Dermis blood vessel endothelial cell (primary cell): ENCODE data around the gene PTPN6. TPM values are rescaled to one million over a fixed set of nuclear protein-coding genes. Genes with fewer than 3 reads are reported as not detected.

Source experiments
- total RNA-seq: library from RNA; depleted of rRNA; stranded (reverse); fragments of >200 nt; gene quantifications from 2 replicates; pipeline ENCODE4 v1.2.3, GENCODE V29; 2014

The PTPN6 gene
- total RNA-seq, 1 donor from 2014 or later, result 2.4 TPM

Other genes with a start within 250 kb of the PTPN6 start
- gene COPS7A, start 227.3 kb upstream of the PTPN6 start, total RNA-seq, result 31.7 and 41.4 TPM in 2 replicates
- 107 and 161 TPM in 2 replicates for gene MLF2, start 198.2 kb upstream of the PTPN6 start, total RNA-seq
- 65.5 and 130 TPM in 2 replicates for gene PTMS, start 185.0 kb upstream of the PTPN6 start, total RNA-seq
- gene LAG3, start 178.8 kb upstream of the PTPN6 start, total RNA-seq, result under 0.01 and 0.05 TPM in 2 replicates
- not detected in 2 replicates for gene CD4, start 161.8 kb upstream of the PTPN6 start, total RNA-seq
- 0.93 and 1.9 TPM in 2 replicates for gene GPR162, start 129.5 kb upstream of the PTPN6 start, total RNA-seq
- 18.8 and 22.1 TPM in 2 replicates for gene P3H3, start 122.9 kb upstream of the PTPN6 start, total RNA-seq
- gene GNB3, start 110.4 kb upstream of the PTPN6 start, total RNA-seq, result 0.28 and 1.0 TPM in 2 replicates
- 5.6 and 24.0 TPM in 2 replicates for gene CDCA3, start 100.1 kb upstream of the PTPN6 start, total RNA-seq
- gene USP5, start 99.2 kb upstream of the PTPN6 start, total RNA-seq, result 85.3 and 128 TPM in 2 replicates
- gene TPI1, start 83.8 kb upstream of the PTPN6 start, total RNA-seq, result 625 and 743 TPM in 2 replicates
- gene SPSB2, start 78.1 kb upstream of the PTPN6 start, total RNA-seq, result 3.5 and 6.0 TPM in 2 replicates
- gene LRRC23, start 46.5 kb upstream of the PTPN6 start, total RNA-seq, result 2.2 and 5.8 TPM in 2 replicates
- gene ENO2, start 36.8 kb upstream of the PTPN6 start, total RNA-seq, result 2.8 and 2.9 TPM in 2 replicates
- 12.1 and 18.7 TPM in 2 replicates for gene ATN1, start 23.4 kb upstream of the PTPN6 start, total RNA-seq
- not detected in 2 replicates for gene RNU7-1, start 7.5 kb upstream of the PTPN6 start, total RNA-seq
- 73.7 and 177 TPM in 2 replicates for gene C12orf57, start 7.3 kb upstream of the PTPN6 start, total RNA-seq
- gene PHB2, start 19.3 kb downstream of the PTPN6 start, total RNA-seq, result 191 and 205 TPM in 2 replicates
- gene EMG1, start 19.6 kb downstream of the PTPN6 start, total RNA-seq, result 35.6 and 39.3 TPM in 2 replicates
- gene LPCAT3, start 67.1 kb downstream of the PTPN6 start, total RNA-seq, result 8.0 and 15.3 TPM in 2 replicates
- 0.19 and 1.4 TPM in 2 replicates for gene C1S, start 109.4 kb downstream of the PTPN6 start, total RNA-seq
- 2.0 TPM in 2 replicates for gene C1R, start 141.1 kb downstream of the PTPN6 start, total RNA-seq
- gene C1RL, start 157.9 kb downstream of the PTPN6 start, total RNA-seq, result 26.7 and 28.8 TPM in 2 replicates
- gene RBP5, start 177.5 kb downstream of the PTPN6 start, total RNA-seq, result 0.19 TPM in 1 of 2 replicates, not detected in the other
- gene CLSTN3, start 179.0 kb downstream of the PTPN6 start, total RNA-seq, result 35.2 and 42.0 TPM in 2 replicates
- 36.2 and 36.8 TPM in 2 replicates for gene PEX5, start 238.3 kb downstream of the PTPN6 start, total RNA-seq